ENCODE measurements around the gene DNAAF8.

The DNAAF8 gene

DNA sequence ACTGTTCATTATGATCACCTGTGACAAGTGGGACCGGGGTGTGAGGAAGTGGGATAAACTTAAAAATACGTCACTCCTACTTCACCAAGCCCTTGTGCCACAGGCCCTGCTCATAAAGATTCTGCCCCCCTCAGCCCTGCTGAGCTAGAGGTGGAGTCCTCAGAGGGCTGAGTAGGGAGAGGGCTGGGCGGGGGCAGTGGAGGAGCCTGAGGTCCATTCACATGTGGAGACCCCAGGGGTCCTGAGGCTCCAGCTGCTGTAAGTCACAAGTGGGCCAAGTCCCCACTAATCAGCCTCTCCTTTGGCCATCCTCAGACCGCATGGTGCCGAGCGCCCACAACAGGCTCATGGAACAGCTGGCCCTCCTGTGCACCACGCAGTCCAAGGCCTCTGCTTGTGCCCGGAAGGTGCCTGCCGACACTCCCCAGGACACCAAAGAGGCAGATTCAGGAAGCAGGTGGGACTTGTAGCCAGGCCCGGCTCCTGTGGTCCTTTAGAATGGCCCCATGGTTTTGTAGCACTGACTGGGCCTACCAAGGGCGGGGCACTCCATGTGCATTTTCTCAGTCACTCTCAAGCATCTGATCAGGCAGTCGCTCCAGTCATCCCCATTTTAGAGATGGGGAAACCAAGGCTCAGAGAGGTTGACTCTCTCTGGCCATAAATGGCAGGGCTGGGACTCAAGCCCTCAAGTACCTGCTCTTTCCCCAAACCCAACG is 10.4 kb downstream of the DNAAF8 start:
- Histone ChIP-seq H3K79me2 (ENCODE audit: control insufficient read depth, insufficient read depth, low read length, unreplicated experiment) (no peaks in the 10 kb centered on the region), H3K36me3 (ENCODE audit: insufficient read depth, low read length) (no peaks in the 10 kb centered on the region), H3K4me3 (ENCODE audit: low read depth, low read length) (no peak overlapping the region), H3K4me1 (ENCODE audit: control insufficient read depth, insufficient read depth, low read length, unreplicated experiment) (no peaks in the 10 kb centered on the region), H3K27me3 (ENCODE audit: insufficient read depth, low read length) (no peaks in the 10 kb centered on the region), H3K27ac (ENCODE audit: low read depth, low read length) (no peak overlapping the region), H2AFZ (ENCODE audit: low read length, unreplicated experiment) (no peak overlapping the region)

- no peaks in the 10 kb centered on the region for H3K4me1 ChIP-seq (ENCODE audit: control insufficient read depth, insufficient read depth, low read length, unreplicated experiment)
- no peak overlapping the region for H3K4me3 ChIP-seq (ENCODE audit: low read depth, low read length)
- no peaks in the 10 kb centered on the region for H3K27me3 ChIP-seq (ENCODE audit: insufficient read depth, low read length)
- H3K79me2 ChIP-seq (ENCODE audit: control insufficient read depth, insufficient read depth, low read length, unreplicated experiment), result no peaks in the 10 kb centered on the region
- no peaks in the 10 kb centered on the region for H3K36me3 ChIP-seq (ENCODE audit: insufficient read depth, low read length)
- no peak overlapping the region for H2AFZ ChIP-seq (ENCODE audit: low read length, unreplicated experiment)
- no peak overlapping the region for H3K27ac ChIP-seq (ENCODE audit: low read depth, low read length)
These were observed 10.9 kb downstream of the DNAAF8 start for GRCh38 chr16:4745274-4745569.

- H3K36me3 ChIP-seq (ENCODE audit: insufficient read depth, low read length), result no peaks in the 10 kb centered on the region
- H3K79me2 ChIP-seq (ENCODE audit: control insufficient read depth, insufficient read depth, low read length, unreplicated experiment), result no peaks in the 10 kb centered on the region
- H3K27me3 ChIP-seq (ENCODE audit: insufficient read depth, low read length), result no peaks in the 10 kb centered on the region
- no peak overlapping the region for H2AFZ ChIP-seq (ENCODE audit: low read length, unreplicated experiment)
- no peak overlapping the region for H3K27ac ChIP-seq (ENCODE audit: low read depth, low read length)
- H3K4me3 ChIP-seq (ENCODE audit: low read depth, low read length), result no peak overlapping the region
- no peaks in the 10 kb centered on the region for H3K4me1 ChIP-seq (ENCODE audit: control insufficient read depth, insufficient read depth, low read length, unreplicated experiment)
These were observed 11.9 kb downstream of the DNAAF8 start for GRCh38 chr16:4746215-4746614.

- Histone ChIP-seq H3K36me3 (ENCODE audit: insufficient read depth, low read length) (peaks cover 3% of the 10 kb centered on the region; the same call in 1 of the 2 replicates), H3K27ac (ENCODE audit: low read depth, low read length) (no peak overlapping the region), H2AFZ (ENCODE audit: low read length, unreplicated experiment) (no peak overlapping the region), H3K27me3 (ENCODE audit: insufficient read depth, low read length) (no peaks in the 10 kb centered on the region), H3K4me1 (ENCODE audit: control insufficient read depth, insufficient read depth, low read length, unreplicated experiment) (no peaks in the 10 kb centered on the region), H3K79me2 (ENCODE audit: control insufficient read depth, insufficient read depth, low read length, unreplicated experiment) (no peaks in the 10 kb centered on the region), H3K4me3 (ENCODE audit: low read depth, low read length) (no peak overlapping the region)
These were observed 12.7 kb downstream of the DNAAF8 start for GRCh38 chr16:4746991-4747574.

DNA sequence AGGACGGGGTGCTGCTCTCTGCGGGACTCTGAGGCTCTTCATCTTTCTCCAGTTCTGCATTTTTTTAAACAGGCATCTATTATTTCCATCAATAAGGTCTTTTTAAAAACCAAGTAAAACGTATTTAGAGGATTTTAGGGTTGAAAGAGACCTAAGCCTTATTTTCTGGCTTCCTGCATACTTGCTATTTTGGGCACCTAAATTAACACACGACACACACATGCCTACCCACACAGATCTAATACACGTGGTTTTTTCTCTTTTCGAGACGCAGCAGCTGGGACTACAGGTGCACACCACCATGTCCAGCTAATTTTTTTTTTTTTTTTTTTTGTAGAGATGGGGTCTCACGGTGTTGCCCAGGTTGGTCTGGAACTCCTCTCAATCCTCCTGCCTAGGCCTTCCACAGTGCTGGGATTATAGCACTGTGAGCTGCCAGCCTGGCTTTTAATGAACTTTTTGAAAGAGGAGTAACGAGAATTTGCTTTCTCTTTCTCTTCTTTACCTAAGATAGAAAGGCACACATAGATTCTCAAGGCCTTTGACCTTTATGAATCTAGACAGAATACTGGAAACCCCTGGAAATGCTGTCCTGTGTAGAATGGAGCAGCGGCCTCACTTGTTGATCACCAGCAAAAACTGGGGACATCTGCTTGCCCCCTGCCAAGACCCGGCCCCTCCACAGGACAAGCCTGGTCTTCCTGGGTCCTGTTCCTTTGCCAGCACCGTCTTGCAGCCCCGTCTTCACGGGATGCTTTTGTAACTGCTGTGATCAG is 13.8 kb downstream of the DNAAF8 start:
- no peak overlapping the region for H3K4me3 ChIP-seq (ENCODE audit: low read depth, low read length)
- H3K27ac ChIP-seq (ENCODE audit: low read depth, low read length), result no peak overlapping the region
- H3K27me3 ChIP-seq (ENCODE audit: insufficient read depth, low read length), result no peaks in the 10 kb centered on the region
- peaks cover 3% of the 10 kb centered on the region; the same call in 1 of the 2 replicates for H3K36me3 ChIP-seq (ENCODE audit: insufficient read depth, low read length)
- H3K79me2 ChIP-seq (ENCODE audit: control insufficient read depth, insufficient read depth, low read length, unreplicated experiment), result no peaks in the 10 kb centered on the region
- no peak overlapping the region for H2AFZ ChIP-seq (ENCODE audit: low read length, unreplicated experiment)
- no peaks in the 10 kb centered on the region for H3K4me1 ChIP-seq (ENCODE audit: control insufficient read depth, insufficient read depth, low read length, unreplicated experiment)

GRCh38 chr16:4748682-4749411 is 14.5 kb downstream of the DNAAF8 start:
- H3K27me3 ChIP-seq (ENCODE audit: insufficient read depth, low read length), result no peaks in the 10 kb centered on the region
- no peaks in the 10 kb centered on the region for H3K79me2 ChIP-seq (ENCODE audit: control insufficient read depth, insufficient read depth, low read length, unreplicated experiment)
- no peak overlapping the region for H3K27ac ChIP-seq (ENCODE audit: low read depth, low read length)
- peaks cover 3% of the 10 kb centered on the region; the same call in 1 of the 2 replicates for H3K36me3 ChIP-seq (ENCODE audit: insufficient read depth, low read length)
- H3K4me1 ChIP-seq (ENCODE audit: control insufficient read depth, insufficient read depth, low read length, unreplicated experiment), result no peaks in the 10 kb centered on the region
- no peak overlapping the region for H3K4me3 ChIP-seq (ENCODE audit: low read depth, low read length)
- no peak overlapping the region for H2AFZ ChIP-seq (ENCODE audit: low read length, unreplicated experiment)

DNA sequence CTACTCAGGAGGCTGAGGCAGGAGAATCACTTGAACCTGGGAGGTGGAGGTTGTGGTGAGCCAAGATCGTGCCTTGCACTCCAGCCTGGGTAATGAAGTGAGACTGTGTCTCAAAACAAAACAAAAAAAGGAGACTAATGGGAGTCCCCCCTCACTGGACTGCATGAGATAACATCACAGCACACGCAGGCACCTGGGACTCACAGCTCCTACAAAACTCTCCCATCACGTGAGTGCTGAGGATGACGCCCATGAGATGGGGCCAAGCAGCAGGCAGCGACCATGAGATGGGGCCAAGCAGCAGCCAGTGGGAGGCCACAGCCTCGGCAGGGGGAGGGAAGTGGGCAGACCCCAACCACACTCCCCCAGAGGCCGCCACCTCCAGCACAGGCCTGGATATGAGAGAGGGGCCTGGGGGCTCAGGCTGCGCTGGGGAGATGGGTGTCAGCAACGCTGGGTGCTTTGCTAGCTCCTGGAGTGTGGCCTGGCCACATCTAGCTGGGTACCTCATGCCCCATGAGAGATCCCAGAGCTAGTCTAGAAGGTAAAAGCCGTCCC is 15.4 kb downstream of the DNAAF8 start:
- Histone ChIP-seq H2AFZ (ENCODE audit: low read length, unreplicated experiment) (no peak overlapping the region), H3K27me3 (ENCODE audit: insufficient read depth, low read length) (no peaks in the 10 kb centered on the region), H3K4me1 (ENCODE audit: control insufficient read depth, insufficient read depth, low read length, unreplicated experiment) (no peaks in the 10 kb centered on the region), H3K4me3 (ENCODE audit: low read depth, low read length) (no peak overlapping the region), H3K79me2 (ENCODE audit: control insufficient read depth, insufficient read depth, low read length, unreplicated experiment) (no peaks in the 10 kb centered on the region), H3K36me3 (ENCODE audit: insufficient read depth, low read length) (peaks cover 5% of the 10 kb centered on the region; the same call in 1 of the 2 replicates), H3K27ac (ENCODE audit: low read depth, low read length) (no peak overlapping the region)

GRCh38 chr16:4750896-4751295 is 16.6 kb downstream of the DNAAF8 start:
- Histone ChIP-seq H3K36me3 (ENCODE audit: insufficient read depth, low read length) (peaks cover 14% of the 10 kb centered on the region), H3K79me2 (ENCODE audit: control insufficient read depth, insufficient read depth, low read length, unreplicated experiment) (no peaks in the 10 kb centered on the region), H3K27me3 (ENCODE audit: insufficient read depth, low read length) (no peaks in the 10 kb centered on the region), H3K4me1 (ENCODE audit: control insufficient read depth, insufficient read depth, low read length, unreplicated experiment) (no peaks in the 10 kb centered on the region), H2AFZ (ENCODE audit: low read length, unreplicated experiment) (no peak overlapping the region), H3K4me3 (ENCODE audit: low read depth, low read length) (no peak overlapping the region), H3K27ac (ENCODE audit: low read depth, low read length) (no peak overlapping the region)

DNA sequence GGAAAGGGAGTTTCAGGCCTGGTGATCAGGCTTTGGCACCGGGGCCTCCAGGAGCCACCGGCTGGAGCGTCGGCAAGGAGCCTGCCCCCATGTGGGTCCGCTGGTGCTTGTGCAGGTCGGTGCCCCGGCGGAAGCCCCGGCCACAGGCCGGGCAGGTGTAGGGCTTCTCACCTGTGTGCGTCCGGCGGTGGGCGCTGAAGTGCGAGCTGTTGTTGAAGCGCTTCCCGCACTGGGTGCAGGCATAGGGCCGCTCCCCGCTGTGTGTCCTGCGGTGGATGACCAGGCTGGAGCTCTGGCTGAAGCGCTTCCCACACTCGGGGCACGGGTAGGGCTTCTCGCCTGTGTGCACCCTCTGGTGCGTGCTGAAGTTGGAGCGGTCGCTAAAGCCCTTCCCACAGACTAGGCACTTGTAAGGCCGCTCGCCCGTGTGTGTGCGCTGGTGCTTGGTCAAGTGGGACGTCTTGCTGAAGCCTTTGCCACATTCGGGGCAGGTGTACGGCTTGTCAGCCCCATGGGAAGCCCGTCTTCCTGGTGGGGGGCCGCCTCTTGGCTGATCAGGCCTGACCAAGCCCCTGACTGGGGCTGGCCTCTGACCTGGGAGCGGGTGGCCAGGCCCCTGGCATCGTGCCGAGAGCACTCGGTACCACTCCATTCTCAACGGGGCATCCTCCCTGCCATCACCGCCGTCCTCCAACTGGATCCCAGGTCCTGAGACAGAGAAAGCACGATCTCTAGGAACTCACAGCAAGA is 18.2 kb downstream of the DNAAF8 start:
- no peaks in the 10 kb centered on the region for H3K79me2 ChIP-seq (ENCODE audit: control insufficient read depth, insufficient read depth, low read length, unreplicated experiment)
- no peak overlapping the region for H3K27ac ChIP-seq (ENCODE audit: low read depth, low read length)
- no peak overlapping the region for H3K4me3 ChIP-seq (ENCODE audit: low read depth, low read length)
- no peak overlapping the region for H2AFZ ChIP-seq (ENCODE audit: low read length, unreplicated experiment)
- H3K27me3 ChIP-seq (ENCODE audit: insufficient read depth, low read length), result no peaks in the 10 kb centered on the region
- no peaks in the 10 kb centered on the region for H3K4me1 ChIP-seq (ENCODE audit: control insufficient read depth, insufficient read depth, low read length, unreplicated experiment)
- H3K36me3 ChIP-seq (ENCODE audit: insufficient read depth, low read length), result peaks cover 20% of the 10 kb centered on the region

- Histone ChIP-seq H3K79me2 (ENCODE audit: control insufficient read depth, insufficient read depth, low read length, unreplicated experiment) (no peaks in the 10 kb centered on the region), H3K4me3 (ENCODE audit: low read depth, low read length) (no peak overlapping the region), H2AFZ (ENCODE audit: low read length, unreplicated experiment) (no peak overlapping the region), H3K36me3 (ENCODE audit: insufficient read depth, low read length) (peaks cover 20% of the 10 kb centered on the region), H3K27ac (ENCODE audit: low read depth, low read length) (no peak overlapping the region), H3K4me1 (ENCODE audit: control insufficient read depth, insufficient read depth, low read length, unreplicated experiment) (no peaks in the 10 kb centered on the region), H3K27me3 (ENCODE audit: insufficient read depth, low read length) (no peaks in the 10 kb centered on the region)
These were observed 18.9 kb downstream of the DNAAF8 start for GRCh38 chr16:4753227-4753626.
